ENCODE data around the gene ZNF423. TPM values are rescaled to one million over a fixed set of nuclear protein-coding genes. Genes with fewer than 3 reads are reported as not detected.

Gene ZNF423
- total and polyA plus RNA-seq, 4 donors = 1.1 to 14.8 (median 3.3) TPM

DNA sequence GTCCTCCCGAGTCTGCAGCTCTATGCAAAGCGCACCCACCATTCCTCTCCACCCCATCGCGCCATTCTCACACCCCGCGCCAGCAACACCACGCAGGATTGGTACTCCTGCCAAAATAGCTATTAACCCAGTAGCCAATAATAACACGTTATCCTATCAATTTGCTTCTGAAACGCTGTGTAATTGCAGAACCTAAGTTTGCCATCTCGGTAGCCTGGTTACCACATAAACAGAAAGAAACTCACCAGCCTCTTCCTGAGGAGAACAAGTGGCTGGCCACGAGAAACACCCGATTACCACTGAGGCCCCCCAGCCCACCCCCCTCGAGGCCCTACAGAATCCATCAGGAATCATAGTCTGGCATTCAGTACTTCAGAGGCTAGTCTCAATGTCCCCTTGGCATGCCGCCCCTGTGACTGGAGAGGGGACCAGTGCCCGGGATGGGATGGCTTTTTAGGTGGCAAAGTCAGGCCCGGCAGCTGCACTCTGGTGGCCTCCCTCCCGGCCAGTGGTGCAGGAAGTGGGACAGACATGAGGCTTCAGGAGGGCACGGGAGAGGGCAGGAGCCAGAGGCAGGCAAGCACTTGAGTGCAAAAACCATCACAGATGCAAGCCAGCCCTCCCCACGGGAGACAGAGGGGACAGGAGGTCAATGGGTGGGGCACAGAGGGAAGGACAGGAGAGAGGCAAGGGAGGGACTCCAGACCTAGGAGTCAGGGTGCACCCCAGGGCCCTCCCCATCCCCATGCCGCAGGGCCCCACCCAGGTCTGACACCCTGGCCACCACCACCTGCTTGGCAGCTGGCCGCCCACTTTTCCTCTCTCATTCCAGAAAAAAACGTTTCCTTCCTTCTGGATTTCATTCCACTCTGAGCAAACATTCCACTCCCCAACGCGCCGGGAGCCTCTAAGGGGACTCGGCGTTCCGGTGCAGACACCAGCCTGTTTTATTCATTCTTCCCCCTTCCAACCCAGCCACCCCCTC, 192.5 kb downstream of the ZNF423 start:
- H3K27ac ChIP-seq (ENCODE audit: low read depth in 1 of 2, low read length in 1 of 2) = peak overlapping the region in 1 of 2 donors; percentile 2
- H3K27me3 ChIP-seq (ENCODE audit: control insufficient read depth in 3 of 3, insufficient read depth in 3 of 3, low read length in 2 of 3) = no peaks in the 10 kb centered on the region
- WGBS, 2 donors = 47 to 54% methylated on average over 28 of the region's 28 CpGs
- peak; percentile 15 for ATAC-seq (ENCODE audit: insufficient read depth, low FRiP score)
- H3K36me3 ChIP-seq (ENCODE audit: control insufficient read depth in 4 of 4, insufficient read depth in 4 of 4, low read length in 4 of 4) = no peaks in the 10 kb centered on the region
- peak; percentile 51 to 55 (median 52) for DNase-seq
- no peaks in the 10 kb centered on the region for H3K9me3 ChIP-seq (ENCODE audit: control insufficient read depth in 4 of 4, insufficient read depth in 3 of 4, low read length in 3 of 4)
- H3K4me1 ChIP-seq (ENCODE audit: control insufficient read depth in 5 of 5, insufficient read depth in 5 of 5, low read length in 5 of 5) = peaks cover 0 to 52% (median 17%) of the 10 kb centered on the region in 5 donors
- H3K4me3 ChIP-seq = no peak overlapping the region
- no peak overlapping the region for H3K9ac ChIP-seq (ENCODE audit: insufficient read depth in 1 of 2, low read length in 2 of 2)
- TF ChIP-seq, protein P1, sequence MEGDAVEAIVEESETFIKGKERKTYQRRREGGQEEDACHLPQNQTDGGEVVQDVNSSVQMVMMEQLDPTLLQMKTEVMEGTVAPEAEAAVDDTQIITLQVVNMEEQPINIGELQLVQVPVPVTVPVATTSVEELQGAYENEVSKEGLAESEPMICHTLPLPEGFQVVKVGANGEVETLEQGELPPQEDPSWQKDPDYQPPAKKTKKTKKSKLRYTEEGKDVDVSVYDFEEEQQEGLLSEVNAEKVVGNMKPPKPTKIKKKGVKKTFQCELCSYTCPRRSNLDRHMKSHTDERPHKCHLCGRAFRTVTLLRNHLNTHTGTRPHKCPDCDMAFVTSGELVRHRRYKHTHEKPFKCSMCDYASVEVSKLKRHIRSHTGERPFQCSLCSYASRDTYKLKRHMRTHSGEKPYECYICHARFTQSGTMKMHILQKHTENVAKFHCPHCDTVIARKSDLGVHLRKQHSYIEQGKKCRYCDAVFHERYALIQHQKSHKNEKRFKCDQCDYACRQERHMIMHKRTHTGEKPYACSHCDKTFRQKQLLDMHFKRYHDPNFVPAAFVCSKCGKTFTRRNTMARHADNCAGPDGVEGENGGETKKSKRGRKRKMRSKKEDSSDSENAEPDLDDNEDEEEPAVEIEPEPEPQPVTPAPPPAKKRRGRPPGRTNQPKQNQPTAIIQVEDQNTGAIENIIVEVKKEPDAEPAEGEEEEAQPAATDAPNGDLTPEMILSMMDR (IDR thresholded peaks at IDR 0.05; ENCODE audit: control extremely low read depth, extremely low read depth) = no peak

DNA sequence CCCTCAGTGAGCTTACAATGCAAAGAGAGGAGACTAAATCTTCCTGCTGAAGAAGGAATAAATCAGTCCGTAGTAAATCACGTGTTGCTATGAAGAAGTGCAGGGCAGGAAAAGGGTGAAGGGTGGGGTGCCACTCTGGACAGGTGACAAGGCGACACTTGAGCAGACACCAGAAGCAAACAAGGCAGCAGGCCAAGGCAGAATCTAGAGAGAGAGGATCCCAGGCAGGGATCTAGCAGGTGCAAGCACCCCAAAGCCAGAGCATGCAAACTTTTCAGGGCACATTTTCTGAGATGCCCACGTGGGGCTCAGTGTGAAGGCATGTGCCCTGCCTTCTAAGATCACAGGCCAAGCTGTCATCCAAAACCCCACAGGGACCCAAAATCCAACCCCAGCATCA, 193.3 kb downstream of the ZNF423 start:
- Histone ChIP-seq H3K4me1 (ENCODE audit: control insufficient read depth in 5 of 5, insufficient read depth in 5 of 5, low read length in 5 of 5) (peaks cover 0 to 52% (median 17%) of the 10 kb centered on the region in 5 donors), H3K9ac (ENCODE audit: insufficient read depth in 1 of 2, low read length in 2 of 2) (no peak overlapping the region), H3K27ac (ENCODE audit: low read depth in 1 of 2, low read length in 1 of 2) (no peak overlapping the region), H3K27me3 (ENCODE audit: control insufficient read depth in 3 of 3, insufficient read depth in 3 of 3, low read length in 2 of 3) (no peaks in the 10 kb centered on the region), H3K4me3 (no peak overlapping the region), H3K36me3 (ENCODE audit: control insufficient read depth in 4 of 4, insufficient read depth in 4 of 4, low read length in 4 of 4) (no peaks in the 10 kb centered on the region), H3K9me3 (ENCODE audit: control insufficient read depth in 4 of 4, insufficient read depth in 3 of 4, low read length in 3 of 4) (no peaks in the 10 kb centered on the region)
- TF ChIP-seq, protein P1 (IDR thresholded peaks at IDR 0.05; ENCODE audit: control extremely low read depth, extremely low read depth) = no peak
- WGBS, 2 donors = 76 to 87% methylated on average over 4 of the region's 4 CpGs
- ATAC-seq (ENCODE audit: insufficient read depth, low FRiP score) (no peak), DNase-seq (no peak)

DNA sequence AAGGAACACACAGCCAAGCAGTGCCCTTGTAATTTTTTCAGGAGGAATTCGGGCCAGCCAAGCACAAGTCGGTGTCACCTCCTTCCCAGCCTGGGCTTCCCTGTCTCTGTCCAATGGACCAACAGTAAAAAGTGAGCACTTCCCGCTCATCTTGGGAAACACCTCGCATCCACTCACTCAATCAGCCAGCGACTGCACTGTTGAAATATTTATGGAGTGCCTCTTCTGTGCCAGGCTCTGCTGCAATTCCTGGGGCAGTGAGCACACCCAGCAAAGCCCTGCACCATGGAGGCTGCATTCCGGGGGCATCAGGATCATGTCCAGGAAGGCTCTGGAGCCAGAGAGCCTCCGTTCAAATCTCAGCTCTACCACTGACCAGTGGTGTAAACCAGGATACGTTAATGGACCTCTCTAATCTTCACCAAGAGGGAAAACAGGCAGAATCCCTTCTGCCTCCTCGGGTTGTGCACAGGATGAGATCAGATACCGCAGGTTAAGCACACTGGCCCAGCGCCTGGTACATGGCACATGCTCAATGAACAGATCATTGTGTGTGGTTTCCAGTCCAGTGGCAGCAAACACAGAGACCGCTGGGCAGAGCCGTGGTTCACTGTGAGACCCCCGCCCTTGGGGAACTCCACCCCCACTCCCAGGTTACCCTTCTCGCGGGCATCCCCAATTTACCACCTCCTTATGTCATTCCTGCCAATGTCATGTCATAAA, 194.3 kb downstream of the ZNF423 start:
- no peaks in the 10 kb centered on the region for H3K36me3 ChIP-seq (ENCODE audit: control insufficient read depth in 4 of 4, insufficient read depth in 4 of 4, low read length in 4 of 4)
- no peaks in the 10 kb centered on the region for H3K9me3 ChIP-seq (ENCODE audit: control insufficient read depth in 4 of 4, insufficient read depth in 3 of 4, low read length in 3 of 4)
- no peak overlapping the region for H3K27ac ChIP-seq (ENCODE audit: low read depth in 1 of 2, low read length in 1 of 2)
- ATAC-seq (ENCODE audit: insufficient read depth, low FRiP score) (no peak), DNase-seq (no peak)
- no peak overlapping the region for H3K4me3 ChIP-seq
- H3K27me3 ChIP-seq (ENCODE audit: control insufficient read depth in 3 of 3, insufficient read depth in 3 of 3, low read length in 2 of 3) = no peaks in the 10 kb centered on the region
- WGBS, 2 donors = 82 to 85% methylated on average over 16 of the region's 16 CpGs
- H3K9ac ChIP-seq (ENCODE audit: insufficient read depth in 1 of 2, low read length in 2 of 2) = no peak overlapping the region
- H3K4me1 ChIP-seq (ENCODE audit: control insufficient read depth in 5 of 5, insufficient read depth in 5 of 5, low read length in 5 of 5) = peaks cover 0 to 46% (median 17%) of the 10 kb centered on the region in 5 donors
- TF ChIP-seq, protein P1 (IDR thresholded peaks at IDR 0.05; ENCODE audit: control extremely low read depth, extremely low read depth) = no peak

Measured in lung (tissue), 12 donors.